Left forelimb (tissue), 1 donor: ENCODE data around the gene FRMD4A.

ENCODE experiments used
- DNase-seq: peaks from one replicate; pipeline ENCODE4 v3.0.0-alpha.2; 2018; ENCODE audit warnings: low spot score

The FRMD4A gene

DNA sequence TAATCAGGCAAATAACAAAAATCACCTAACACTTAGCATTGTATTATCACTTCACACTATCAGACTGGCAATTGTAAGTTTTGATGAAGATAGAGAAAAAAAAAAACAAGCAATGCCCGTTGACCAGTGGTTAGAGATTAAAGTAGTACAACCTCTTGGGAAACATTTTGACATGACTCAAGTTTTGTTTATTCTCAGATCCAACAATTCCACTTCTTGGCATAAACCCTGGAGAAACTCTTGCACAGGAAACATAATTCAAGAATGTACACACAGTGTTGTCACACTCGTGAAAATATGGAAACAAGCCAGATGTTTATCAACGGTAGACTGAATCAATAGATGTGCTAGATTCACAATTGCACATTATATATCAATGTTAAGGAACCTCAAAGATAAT is 37.2 kb downstream of the FRMD4A start:
- DNase-seq, result no peak

DNA sequence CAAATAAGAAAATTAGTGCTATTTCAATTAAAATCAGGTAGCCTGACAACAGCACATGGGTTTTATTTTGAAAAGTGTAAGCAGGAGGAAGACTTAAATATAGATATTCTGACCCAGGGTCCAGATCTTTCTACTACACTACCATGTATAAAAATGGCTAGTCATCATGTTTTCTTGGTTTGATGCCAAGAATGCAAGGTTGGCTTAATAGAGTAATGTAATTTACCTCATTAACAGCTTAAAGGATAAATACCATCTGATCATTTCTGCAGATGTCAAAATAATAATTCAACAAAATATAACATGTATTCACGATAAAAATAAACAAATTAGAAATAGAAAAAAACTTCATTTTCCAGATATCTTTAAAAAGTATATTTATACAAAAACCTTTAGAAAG is 39.4 kb downstream of the FRMD4A start:
- DNase-seq, result no peak

DNA sequence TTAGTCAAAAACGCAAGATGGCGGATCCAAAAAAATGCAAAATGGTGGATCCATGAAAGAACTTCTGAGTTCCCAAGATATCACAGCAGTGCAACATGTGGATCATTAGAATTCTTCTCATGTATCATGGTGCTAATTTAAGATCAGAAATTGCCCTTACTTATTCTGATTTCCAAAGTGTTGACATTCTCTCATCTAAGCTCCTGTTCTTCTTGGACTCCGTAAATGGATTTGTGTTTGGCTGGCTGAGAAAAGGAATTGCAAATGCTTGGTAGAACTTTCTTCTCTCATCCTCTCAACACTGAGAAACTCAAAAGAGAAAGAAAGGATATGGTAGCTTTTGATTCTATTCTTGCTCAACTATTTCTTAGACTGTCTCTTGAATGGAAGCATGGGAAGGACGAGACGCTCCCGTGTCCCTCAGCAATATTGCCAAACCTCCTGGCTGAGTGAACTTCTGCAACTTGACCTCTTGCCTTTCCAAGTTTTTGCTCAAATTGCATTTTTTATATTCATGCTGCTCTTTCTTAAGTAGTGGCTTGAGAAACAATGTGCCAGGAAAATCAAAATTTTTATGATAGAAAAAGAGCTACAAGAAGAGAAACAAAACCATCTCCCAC is 44.7 kb downstream of the FRMD4A start:
- no peak for DNase-seq

DNA sequence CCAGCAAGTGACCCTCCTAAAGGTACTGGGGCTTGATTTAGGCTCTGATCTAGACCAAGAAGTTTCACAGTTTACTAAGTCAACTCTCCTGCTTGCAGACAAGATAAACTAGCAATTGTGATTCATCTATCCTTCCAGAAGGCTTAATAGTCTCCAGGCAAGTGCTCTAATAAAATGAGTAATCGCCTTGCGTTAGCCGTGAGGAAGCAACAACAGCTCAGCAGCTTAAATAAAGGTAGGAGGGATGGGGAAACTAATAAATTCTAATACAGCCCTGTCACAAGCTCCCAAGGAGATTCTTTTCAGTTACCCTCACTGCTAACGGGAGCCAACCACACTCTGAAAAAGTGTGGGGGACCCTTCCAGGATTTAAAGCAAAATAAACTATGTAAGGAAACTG is 48.4 kb downstream of the FRMD4A start:
- no peak for DNase-seq

DNA sequence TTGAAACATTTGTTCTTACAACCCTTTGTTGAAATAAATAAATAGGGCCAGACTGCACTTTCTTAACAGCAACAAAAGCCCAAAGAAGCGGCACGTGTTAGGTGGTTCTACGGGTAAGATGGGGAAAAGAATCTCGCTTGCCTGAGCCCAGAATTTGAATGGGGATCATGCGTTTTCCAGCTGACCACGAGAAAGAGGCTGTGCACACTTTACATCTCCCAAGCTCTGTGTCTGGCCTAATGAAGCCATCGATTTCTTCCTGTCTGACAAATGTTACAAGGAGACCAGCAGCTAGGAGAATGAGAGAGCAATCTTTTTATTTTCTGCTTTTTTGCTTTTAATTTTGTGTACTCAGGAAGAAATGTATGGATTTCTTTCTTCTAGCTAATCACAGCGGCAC is 52.2 kb downstream of the FRMD4A start:
- no peak for DNase-seq

DNA sequence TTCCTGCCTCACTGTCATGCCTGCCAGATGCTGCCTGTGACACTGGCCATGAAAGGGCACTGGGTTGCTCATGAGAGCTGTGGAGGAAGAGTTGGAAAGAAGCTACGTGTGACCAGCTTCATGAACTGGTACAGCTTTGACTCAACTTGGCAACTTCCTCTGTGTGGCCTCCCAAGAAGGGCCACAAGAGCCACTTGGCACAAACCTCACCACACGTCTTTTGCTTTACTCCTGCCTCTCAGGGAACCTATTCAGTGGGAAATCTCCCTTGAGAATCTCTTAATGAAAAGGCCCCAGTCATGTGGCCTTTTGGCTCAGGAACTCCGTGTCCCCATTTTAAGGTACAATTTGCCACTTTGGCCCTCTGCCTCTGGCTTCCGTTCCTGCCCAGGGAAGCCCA is 54.5 kb downstream of the FRMD4A start:
- DNase-seq, result no peak

DNA sequence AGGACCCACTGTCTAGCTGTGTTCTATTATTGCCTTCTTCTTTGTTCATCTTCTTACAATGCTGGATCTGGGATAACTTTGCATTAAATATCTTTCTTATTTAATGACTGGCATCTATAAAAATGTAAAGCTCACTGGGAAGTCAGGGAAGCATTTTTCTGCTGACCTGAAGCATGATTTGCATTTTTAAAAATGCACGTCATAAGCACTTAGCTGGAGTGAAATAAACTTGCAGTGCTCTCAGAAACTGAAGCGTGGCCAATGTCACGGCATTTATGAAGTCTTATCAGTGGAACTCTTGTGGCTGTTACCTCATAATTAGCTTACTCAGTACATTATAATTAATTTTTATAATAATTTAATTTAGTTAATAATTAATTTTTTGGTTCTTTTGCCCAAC is 59.1 kb downstream of the FRMD4A start:
- DNase-seq, result no peak

DNA sequence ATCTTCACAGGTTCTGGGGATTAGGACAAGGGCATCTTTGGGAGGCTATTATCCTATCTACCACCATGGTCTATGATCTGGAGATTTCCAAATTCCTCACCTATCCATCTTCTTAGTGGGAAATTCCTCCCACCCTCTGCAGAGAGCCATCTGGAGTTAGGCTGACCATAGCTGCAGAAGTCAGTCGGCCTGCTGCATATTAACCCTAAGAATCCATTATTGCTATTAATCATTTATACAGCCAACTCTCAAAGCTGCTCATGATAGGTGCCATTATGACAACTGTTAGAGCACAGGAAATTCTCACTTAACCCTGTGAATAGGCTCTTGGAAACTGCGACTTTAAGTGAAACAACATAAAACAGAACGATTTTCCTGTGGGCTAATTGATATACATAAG is 60.4 kb downstream of the FRMD4A start:
- no peak for DNase-seq

DNA sequence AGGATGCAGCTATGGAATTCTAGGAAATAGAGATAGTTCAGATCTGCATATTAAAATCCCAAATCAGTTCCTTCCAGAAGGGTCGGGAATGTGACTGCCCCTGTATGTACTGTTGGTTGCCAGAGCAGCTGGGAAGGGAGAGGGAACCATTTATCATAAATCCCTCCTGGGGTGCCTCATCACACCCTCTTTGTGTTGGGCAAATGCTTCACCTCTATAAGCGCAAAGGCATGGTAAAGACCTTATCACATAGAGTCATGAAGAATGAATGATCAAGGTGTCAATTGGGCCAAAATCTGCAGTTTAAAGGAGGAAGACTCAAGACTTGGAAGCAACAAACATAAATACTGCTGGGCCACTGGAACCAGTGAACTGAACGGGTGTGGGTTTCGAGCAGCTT is 65.0 kb downstream of the FRMD4A start:
- DNase-seq, result no peak

DNA sequence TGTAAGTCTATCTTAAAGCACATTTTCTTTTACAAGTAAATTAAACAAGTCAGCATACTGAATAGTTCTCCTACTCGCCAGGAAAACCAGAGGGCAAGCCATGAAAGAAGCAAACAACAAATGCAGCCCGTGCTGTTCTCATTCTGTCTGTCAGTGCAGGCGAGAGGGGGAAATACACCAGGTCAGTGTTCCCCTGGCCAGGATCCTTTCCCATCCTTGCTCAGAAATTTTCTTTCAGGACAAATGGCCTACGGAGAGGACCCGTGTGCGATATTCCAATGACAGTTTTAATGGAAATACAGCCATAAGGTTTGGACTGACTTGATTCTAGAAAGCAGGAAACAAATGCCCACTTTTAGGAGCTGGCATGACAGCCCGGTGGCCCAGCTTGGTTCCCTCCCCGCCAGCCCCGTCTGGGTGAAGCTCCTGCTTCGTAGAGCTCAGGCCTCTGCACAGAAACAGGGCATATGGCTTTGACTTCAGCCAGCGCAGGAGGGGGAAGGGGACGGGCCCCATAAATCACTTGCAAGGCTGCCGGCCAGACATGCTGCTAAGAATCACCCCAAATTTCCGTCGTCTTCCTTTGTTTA is 67.8 kb downstream of the FRMD4A start:
- DNase-seq, result no peak

DNA sequence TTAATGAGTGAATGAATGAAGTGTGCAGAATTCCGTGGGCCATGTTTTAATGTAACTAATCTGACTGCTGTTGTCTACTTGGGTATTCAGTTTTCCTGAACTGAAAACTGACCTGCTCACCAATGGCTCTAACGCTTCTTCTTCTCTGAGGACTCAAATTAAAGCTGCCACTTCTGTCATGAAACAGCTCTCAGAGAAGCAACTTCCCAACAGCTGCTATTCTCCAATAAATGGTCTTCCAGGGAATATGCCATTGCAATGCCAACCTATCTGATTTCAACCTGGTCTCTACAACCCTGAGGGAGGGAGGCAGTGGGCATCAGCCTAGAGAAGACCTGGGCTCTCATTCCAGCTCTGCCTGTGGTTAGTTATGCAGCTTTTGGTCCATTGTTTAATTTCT is 69.4 kb downstream of the FRMD4A start:
- DNase-seq, result no peak

DNA sequence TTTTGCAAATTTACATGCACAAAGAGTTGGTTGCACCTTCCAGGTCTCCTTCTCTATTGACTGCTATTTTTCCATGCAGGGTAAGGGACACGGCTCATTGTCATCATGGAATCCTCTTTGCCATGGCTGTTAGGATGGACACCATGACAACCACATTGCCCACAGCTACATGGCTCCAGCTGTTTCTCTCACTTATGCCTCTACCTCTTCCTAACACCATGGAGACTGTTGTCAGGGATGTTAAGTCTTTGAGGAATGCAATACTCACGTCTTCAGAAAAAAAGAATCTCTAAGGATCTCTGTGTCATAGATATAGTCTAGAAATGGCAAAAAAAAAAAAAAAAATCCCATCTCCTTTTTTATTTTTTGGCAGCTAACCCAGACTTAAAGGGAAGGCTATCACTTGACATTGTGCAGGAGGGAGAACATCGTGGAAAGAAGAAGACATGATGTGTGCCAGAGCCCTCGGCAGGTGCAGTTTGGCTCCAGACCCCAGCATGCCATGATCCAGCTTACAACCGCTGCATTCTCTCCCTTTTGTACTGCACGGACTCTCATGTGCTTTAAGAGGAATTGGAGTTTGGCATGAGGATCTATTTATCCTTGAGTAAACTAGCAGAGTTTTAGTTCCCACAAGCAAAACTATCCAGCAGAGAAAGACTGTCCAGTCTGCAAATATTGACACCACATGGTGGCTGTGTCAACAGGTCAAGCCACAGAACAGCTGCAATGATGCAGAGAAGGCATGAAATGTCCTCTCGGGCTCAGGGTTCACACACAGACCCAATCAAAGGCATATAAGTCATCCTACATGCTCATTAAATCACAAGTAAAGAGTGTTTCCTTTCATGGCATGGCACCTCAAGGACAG is 70.8 kb downstream of the FRMD4A start:
- no peak for DNase-seq

DNA sequence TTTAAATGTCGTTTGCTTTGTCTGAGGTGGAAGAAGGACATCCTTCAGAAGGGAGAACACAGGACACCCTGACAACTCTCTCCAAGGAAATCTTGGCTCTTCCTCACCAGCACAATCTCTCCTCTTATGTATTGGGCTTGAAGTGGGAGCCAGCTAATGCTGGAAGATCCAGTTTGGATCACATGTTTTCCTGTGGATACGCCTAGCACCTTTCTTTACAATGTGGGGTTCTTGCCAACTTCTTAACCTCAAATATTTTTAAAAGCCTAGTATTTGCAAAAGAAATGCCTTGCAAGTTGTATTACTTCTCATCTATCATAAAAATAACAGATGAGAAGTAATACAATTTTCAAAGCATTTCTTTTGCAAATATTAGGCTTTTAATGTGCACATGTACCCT is 76.4 kb downstream of the FRMD4A start:
- no peak for DNase-seq

DNA sequence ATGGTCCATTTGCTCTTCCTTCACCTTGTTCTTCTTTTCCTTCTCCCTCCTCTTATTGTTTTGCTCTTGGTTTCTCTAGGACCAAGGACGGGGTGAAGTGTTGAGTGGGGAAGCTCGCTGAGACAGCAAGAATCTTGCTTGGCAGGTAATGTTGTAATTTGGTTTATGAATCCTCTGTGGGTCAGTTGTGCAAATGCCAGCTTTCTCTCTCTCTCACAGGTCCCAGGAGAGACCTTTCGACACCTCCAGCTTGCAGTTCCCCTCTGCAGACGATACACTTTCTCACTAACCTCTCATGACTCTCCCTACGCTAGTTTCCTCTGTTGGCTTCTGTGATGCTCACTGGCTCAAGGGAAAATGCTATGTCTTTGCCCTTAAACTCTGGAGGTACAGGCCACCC is 77.0 kb downstream of the FRMD4A start:
- DNase-seq, result no peak

DNA sequence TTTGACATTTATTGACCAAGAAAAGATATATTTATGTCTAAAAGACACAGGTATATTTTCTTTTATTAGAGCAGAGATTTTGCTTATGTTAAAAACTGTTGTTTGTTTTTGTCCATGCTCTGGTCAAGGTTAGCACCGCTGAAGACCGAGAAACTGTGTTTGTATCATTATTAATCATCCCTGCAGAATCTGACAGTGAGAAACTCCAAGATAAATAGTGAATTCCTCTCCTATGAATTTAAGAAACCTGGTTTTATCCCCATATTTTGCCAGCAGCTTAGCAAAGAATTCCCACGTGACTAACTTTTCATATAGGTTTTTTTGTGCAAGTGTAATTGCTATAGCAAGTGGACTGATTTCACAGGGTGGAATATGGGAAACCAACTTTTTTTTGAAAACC is 77.6 kb downstream of the FRMD4A start:
- DNase-seq, result no peak

DNA sequence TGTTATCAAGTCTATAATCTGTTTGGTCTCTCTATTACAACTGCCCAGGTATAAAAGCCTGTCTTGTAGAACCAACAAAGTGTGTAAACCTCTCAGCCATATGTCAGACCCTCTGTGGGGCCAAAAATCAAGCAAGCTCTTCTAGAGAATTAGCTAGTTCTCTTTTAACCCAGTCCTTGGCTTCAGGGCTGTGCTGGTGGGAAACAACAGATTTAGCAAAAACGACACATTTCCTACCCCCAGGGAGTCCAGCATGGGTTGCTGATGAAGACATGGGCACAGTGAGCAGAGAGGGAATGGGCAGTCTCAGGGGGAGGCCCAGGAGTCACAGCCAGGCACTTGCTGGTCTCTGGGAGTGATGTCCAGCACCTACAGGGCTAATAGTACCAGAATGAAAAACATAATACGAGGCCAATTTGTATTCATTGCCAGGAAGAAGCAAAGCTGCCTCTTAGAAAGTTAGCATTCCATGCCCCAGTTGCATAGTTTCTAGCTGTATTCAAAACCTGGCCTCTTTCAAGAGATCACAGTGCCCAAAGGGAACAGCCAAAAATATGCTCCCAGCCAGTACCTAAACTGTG is 80.1 kb downstream of the FRMD4A start:
- no peak for DNase-seq

DNA sequence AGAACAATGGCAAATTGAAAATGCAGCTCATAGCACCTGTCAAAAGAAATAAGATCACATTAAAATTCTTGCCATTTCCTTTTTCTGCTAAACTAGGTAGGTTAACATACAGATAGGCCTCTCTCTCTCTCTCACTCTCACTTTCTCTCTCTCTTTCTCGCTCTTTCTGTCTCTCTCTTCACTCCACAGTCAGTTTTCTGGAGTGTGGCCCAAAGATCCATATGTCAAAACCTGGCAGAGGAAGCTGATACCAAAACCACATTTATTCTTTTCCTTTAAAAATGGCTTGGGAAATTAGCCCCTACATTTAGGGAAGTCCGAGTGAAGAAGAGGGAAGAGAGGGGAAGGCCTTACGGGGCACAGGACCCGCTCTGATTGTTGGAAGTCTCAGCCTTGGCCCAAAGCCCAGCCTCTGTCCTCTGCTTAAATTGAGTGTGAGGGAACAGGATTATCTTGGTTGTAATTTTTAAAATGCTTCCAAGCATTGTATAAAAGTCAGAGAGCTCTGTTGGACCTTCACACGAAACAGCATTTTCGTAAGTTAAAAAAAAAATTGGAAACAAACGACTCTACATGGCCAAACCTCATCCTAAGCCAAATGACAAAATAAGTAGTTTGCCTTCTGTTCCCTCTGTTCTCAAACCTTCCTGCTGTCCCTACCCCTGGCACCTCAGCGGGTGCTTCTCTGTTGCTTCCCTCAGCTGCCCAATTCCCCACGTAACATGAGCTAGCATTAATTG is 83.2 kb downstream of the FRMD4A start:
- no peak for DNase-seq

DNA sequence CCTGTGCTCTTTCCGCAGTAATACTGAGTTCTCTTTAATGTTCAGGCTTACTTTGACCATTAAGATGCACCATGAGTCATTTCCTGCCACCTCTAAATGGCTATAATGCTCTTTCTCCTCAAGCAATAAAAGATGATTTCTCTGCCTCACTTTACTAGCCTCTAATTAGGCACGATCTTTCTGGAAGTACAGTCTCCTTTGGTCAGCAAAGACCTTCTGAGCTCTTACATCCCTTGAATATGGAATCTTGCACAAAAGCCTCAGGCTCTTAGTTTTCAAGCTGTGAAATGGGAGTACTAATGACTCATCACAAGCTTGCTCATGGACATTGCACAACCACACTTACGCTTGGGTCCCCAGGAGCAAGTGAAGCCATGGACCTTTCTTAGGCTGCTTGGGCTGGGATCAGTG is 85.9 kb downstream of the FRMD4A start:
- no peak for DNase-seq

DNA sequence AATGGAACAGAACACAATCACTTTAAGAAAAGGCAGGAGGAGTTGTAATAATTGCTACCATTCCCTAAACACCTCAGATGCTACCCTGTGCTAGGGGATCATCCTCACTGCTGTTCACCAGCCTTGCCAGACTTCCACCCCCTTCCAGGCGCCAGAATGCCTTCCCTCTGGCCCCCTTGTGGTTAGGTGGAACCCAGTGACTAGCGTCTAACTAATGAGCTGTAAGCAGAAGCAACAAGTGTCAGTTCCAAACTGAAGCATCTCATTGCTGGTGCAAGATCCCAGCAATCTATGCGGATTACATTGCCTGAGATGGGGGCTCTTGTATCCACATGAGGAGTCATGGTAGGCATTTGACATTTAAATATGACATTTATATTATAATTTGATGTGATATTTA is 86.6 kb downstream of the FRMD4A start:
- no peak for DNase-seq

DNA sequence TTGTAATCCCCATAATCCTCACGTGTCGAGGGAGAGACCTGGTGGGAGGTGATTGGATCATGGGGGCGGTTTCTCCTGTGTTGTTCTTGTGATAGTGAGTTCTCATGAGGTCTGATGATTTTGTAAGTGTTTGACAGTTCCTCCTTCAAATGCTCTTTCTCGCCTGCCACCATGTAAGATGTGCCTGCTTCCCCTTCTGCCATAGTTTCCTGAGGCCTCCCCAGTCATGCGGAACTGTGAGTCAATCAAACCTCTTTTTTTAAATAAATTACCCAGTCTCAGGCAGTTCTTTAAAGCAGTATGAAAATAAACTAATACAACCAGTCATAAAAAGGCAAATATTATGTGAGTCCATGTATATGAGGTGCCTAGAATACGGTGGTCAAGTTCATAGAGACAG is 87.5 kb downstream of the FRMD4A start:
- no peak for DNase-seq

DNA sequence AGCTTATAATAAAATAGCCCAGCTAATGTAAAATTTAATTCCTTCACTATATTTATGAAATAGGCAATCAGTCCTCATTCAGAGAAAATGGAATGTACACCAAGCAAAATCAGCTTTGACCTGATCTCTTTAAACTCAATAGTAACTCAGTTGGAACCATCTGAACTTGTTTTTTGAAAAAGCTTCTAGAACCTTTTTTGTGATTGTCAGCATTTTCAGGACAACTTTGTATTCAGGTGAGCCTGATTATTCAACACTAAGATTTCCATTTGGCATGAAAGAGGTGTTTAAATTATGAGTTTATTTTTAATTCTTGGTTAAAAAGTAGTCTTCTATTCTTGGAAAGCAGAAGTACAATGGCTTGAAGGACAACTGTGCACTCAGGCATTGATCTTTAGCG is 89.5 kb downstream of the FRMD4A start:
- DNase-seq, result no peak
